ENCODE measurements around the gene GBX2.
A peak's percentile ranks its signal among the peaks of the same experiment; 100 is the strongest.

Gene GBX2

GRCh38 chr2:236180831-236181453, 12.8 kb upstream of the GBX2 start:
- DNase-seq (ENCODE audit: low read depth), result no peak

GRCh38 chr2:236180076-236180816, 12.1 kb upstream of the GBX2 start:
- no peak for DNase-seq (ENCODE audit: low read depth)

- no peak for DNase-seq (ENCODE audit: low read depth)
Measured at GRCh38 chr2:236179236-236180075, 11.3 kb upstream of the GBX2 start.

GRCh38 chr2:236178890-236179235, 10.7 kb upstream of the GBX2 start:
- DNase-seq (ENCODE audit: low read depth), result no peak

- no peak for DNase-seq (ENCODE audit: low read depth)
Measured at GRCh38 chr2:236177967-236178889, 10.0 kb upstream of the GBX2 start.

- peak; percentile 20 for DNase-seq (ENCODE audit: low read depth)
Measured at GRCh38 chr2:236177604-236177966, 9.4 kb upstream of the GBX2 start.

- DNase-seq (ENCODE audit: low read depth), result no peak
Measured at GRCh38 chr2:236176951-236177350, 8.8 kb upstream of the GBX2 start.

GRCh38 chr2:236176417-236176816, 8.2 kb upstream of the GBX2 start:
- no peak for DNase-seq (ENCODE audit: low read depth)

- DNase-seq (ENCODE audit: low read depth), result no peak
Measured at GRCh38 chr2:236175548-236176150, 7.5 kb upstream of the GBX2 start.

- no peak for DNase-seq (ENCODE audit: low read depth)
Measured at GRCh38 chr2:236173729-236174607, 5.8 kb upstream of the GBX2 start.

- DNase-seq (ENCODE audit: low read depth), result no peak
Measured at GRCh38 chr2:236173036-236173728, 5.0 kb upstream of the GBX2 start.

- no peak for DNase-seq (ENCODE audit: low read depth)
Measured at GRCh38 chr2:236172255-236173035, 4.3 kb upstream of the GBX2 start.

- no peak for DNase-seq (ENCODE audit: low read depth)
Measured at GRCh38 chr2:236171680-236172254, 3.6 kb upstream of the GBX2 start.

- no peak for DNase-seq (ENCODE audit: low read depth)
Measured at GRCh38 chr2:236171181-236171679, 3.0 kb upstream of the GBX2 start.

GRCh38 chr2:236170590-236171165, 2.5 kb upstream of the GBX2 start:
- DNase-seq (ENCODE audit: low read depth), result no peak

- no peak for DNase-seq (ENCODE audit: low read depth)
Measured at GRCh38 chr2:236169741-236170589, 1.8 kb upstream of the GBX2 start.

GRCh38 chr2:236169151-236169721, 1.1 kb upstream of the GBX2 start:
- DNase-seq (ENCODE audit: low read depth), result no peak

All from activated T-cell treated with anti-CD3 and anti-CD28 coated beads for 24 hours (primary cell).